Vagina (tissue), 2 donors: ENCODE results near the gene C6orf15. TPM values are rescaled to one million over a fixed set of nuclear protein-coding genes. Genes with fewer than 3 reads are reported as not detected.

Experiments
- DNase-seq, 2 donors: peaks; one replicate each; pipeline ENCODE4 v3.0.0-alpha.2; 2017; ENCODE audit errors: extremely low spot score in 2 of 2
- H3K27ac ChIP-seq: fragments of 200-600 bp; sonication (generic); one replicate; pipeline ENCODE4 v1.5.1; 2019
- H3K27me3 ChIP-seq: fragments of 200-600 bp; sonication (generic); one replicate; pipeline ENCODE4 v1.5.1; 2019
- H3K36me3 ChIP-seq, 2 donors: fragments of 200-600 bp; sonication (generic); one replicate each; pipeline ENCODE4 v1.5.1; 2017 to 2019
- H3K4me1 ChIP-seq: fragments of 200-600 bp; sonication (generic); one replicate; pipeline ENCODE4 v1.5.1; 2019
- H3K4me3 ChIP-seq, 2 donors: fragments of 200-600 bp; sonication (generic); 1 replicate in 1 of 2; 2 replicates in 1 of 2; pipeline ENCODE4 v1.5.1; 2016 to 2019
- H3K9me3 ChIP-seq: fragments of 200-600 bp; sonication (generic); one replicate; pipeline ENCODE4 v1.5.1; 2019
- CTCF ChIP-seq, 3 experiments: fragments of 450-650 bp in 2 of 3; fragments of 200-600 bp in 1 of 3; sonication (generic) in 1 of 3; IDR thresholded peaks; one replicate each; pipeline ENCODE4 v1.5.1; 2017 to 2019; ENCODE audit warnings: antibody characterized with exemption in 3 of 3, mild to moderate bottlenecking in 2 of 3, moderate library complexity in 2 of 3
- POLR2A ChIP-seq, 2 donors: fragments of 450-650 bp; IDR thresholded peaks; one replicate each; pipeline ENCODE4 v1.6.1; 2017; ENCODE audit warnings: antibody characterized with exemption in 2 of 2, mild to moderate bottlenecking in 2 of 2, moderate library complexity in 2 of 2
- POLR2AphosphoS5 ChIP-seq, 2 donors: sonication (generic); formaldehyde crosslinking; IDR thresholded peaks; one replicate each; pipeline ENCODE4 v1.9.0; 2017; ENCODE audit warnings: antibody characterized with exemption in 2 of 2, mild to moderate bottlenecking in 2 of 2, low read depth in 1 of 2; ENCODE audit not compliant: insufficient read depth in 1 of 2
- intact Hi-C: fragments of 100-400 bp; cut with DNase I; formaldehyde crosslinking; loops from one replicate; pipeline ENCODE4 v1.15.1; 2023
- total RNA-seq: library from RNA; depleted of rRNA; stranded (reverse); fragments of >200 nt; gene quantifications from one replicate; pipeline ENCODE4 v1.2.3, GENCODE V29; 2016

Gene C6orf15
- total RNA-seq, 1 donor from 2014 or later, result not detected

GRCh38 chr6:31140643-31141042, 28.3 kb upstream of the C6orf15 start:
- Histone ChIP-seq H3K27ac (no peak overlapping the region), H3K36me3 (peaks cover 0 to 5% of the 10 kb centered on the region in 2 donors), H3K9me3 (no peaks in the 10 kb centered on the region), H3K27me3 (no peaks in the 10 kb centered on the region), H3K4me1 (peaks cover 18% of the 10 kb centered on the region), H3K4me3 (no peak overlapping the region)
- intact Hi-C loops, result no loop called here
- no peak for TF ChIP-seq POLR2AphosphoS5 (IDR thresholded peaks at IDR 0.05; ENCODE audit: insufficient read depth in 1 of 2, low read depth in 1 of 2)
- TF ChIP-seq CTCF (IDR thresholded peaks at IDR 0.05), result no peak
- TF ChIP-seq POLR2A (IDR thresholded peaks at IDR 0.05), result no peak
- DNase-seq, result no peak

- TF ChIP-seq POLR2AphosphoS5 (IDR thresholded peaks at IDR 0.05; ENCODE audit: insufficient read depth in 1 of 2, low read depth in 1 of 2) (no peak), POLR2A (IDR thresholded peaks at IDR 0.05) (no peak), CTCF (IDR thresholded peaks at IDR 0.05) (no peak)
- H3K27me3 ChIP-seq, result no peaks in the 10 kb centered on the region
- H3K36me3 ChIP-seq, result no peaks in the 10 kb centered on the region
- no peak overlapping the region for H3K4me3 ChIP-seq
- no peak for DNase-seq
- H3K9me3 ChIP-seq, result no peaks in the 10 kb centered on the region
- intact Hi-C loops, result loop anchor here (5.0 kb wide), 2 partner anchors 53 to 228 kb away; no protein-coding TSS in a partner anchor
- no peak overlapping the region for H3K27ac ChIP-seq
- H3K4me1 ChIP-seq, result peaks cover 18% of the 10 kb centered on the region
These were observed 27.2 kb upstream of the C6orf15 start for GRCh38 chr6:31139599-31139998.

GRCh38 chr6:31138982-31139381, 26.6 kb upstream of the C6orf15 start, which contains the start of gene PSORS1C2:
Gene PSORS1C2, minus strand, starts transcription at chr6:31139066. Its CDS starts 40 bp downstream, at chr6:31139026.
- no peaks in the 10 kb centered on the region for H3K27me3 ChIP-seq
- peaks cover 18% of the 10 kb centered on the region for H3K4me1 ChIP-seq
- intact Hi-C loops, result loop anchor here (5.0 kb wide), 2 partner anchors 53 to 228 kb away; no protein-coding TSS in a partner anchor
- no peak for DNase-seq
- H3K27ac ChIP-seq, result no peak within 1 kb of the TSS
- no peak within 1 kb of the TSS for H3K4me3 ChIP-seq
- no peaks in the 10 kb centered on the region for H3K9me3 ChIP-seq
- no peak for TF ChIP-seq CTCF (IDR thresholded peaks at IDR 0.05)
- TF ChIP-seq POLR2A (IDR thresholded peaks at IDR 0.05), result no peak
- TF ChIP-seq POLR2AphosphoS5 (IDR thresholded peaks at IDR 0.05; ENCODE audit: insufficient read depth in 1 of 2, low read depth in 1 of 2), result no peak
- H3K36me3 ChIP-seq, result no peaks in the 10 kb centered on the region

- DNase-seq, result no peak
- H3K4me1 ChIP-seq, result peaks cover 18% of the 10 kb centered on the region
These were observed 23.3 kb upstream of the C6orf15 start for GRCh38 chr6:31135710-31136109.

More at GRCh38 chr6:31135710-31136109, 23.3 kb upstream of the C6orf15 start:
- no peak overlapping the region for H3K27ac ChIP-seq
- H3K36me3 ChIP-seq, result no peaks in the 10 kb centered on the region
- no peak for TF ChIP-seq CTCF (IDR thresholded peaks at IDR 0.05)
- no peak for TF ChIP-seq POLR2A (IDR thresholded peaks at IDR 0.05)
- TF ChIP-seq POLR2AphosphoS5 (IDR thresholded peaks at IDR 0.05; ENCODE audit: insufficient read depth in 1 of 2, low read depth in 1 of 2), result no peak
- H3K9me3 ChIP-seq, result no peaks in the 10 kb centered on the region
- H3K4me3 ChIP-seq, result no peak overlapping the region
- H3K27me3 ChIP-seq, result no peaks in the 10 kb centered on the region
- intact Hi-C loops, result loop anchor here (5.0 kb wide), 2 partner anchors 57 to 232 kb away; no protein-coding TSS in a partner anchor
